Fibroblast of lung (primary cell): ENCODE results near the gene ATP5PB.

Source experiments
- EZH2 ChIP-seq: IDR thresholded peaks from 2 replicates; pipeline ENCODE4 v1.5.1; 2012; ENCODE audit warnings: low read length, control low read depth, mild to moderate bottlenecking; ENCODE audit errors: missing control alignments
- TF ChIP-seq, protein P1 (sequence below), 2 donors: IDR thresholded peaks in 1 of 2; conservative IDR thresholded peaks in 1 of 2; 1 replicate in 1 of 2; 2 replicates in 1 of 2; pipeline ENCODE4 v1.5.1; 2011 to 2012; ENCODE audit warnings: low read length in 2 of 2, control low read depth in 1 of 2, inconsistent platforms in 1 of 2, low read depth in 1 of 2, mild to moderate bottlenecking in 1 of 2

DNA sequence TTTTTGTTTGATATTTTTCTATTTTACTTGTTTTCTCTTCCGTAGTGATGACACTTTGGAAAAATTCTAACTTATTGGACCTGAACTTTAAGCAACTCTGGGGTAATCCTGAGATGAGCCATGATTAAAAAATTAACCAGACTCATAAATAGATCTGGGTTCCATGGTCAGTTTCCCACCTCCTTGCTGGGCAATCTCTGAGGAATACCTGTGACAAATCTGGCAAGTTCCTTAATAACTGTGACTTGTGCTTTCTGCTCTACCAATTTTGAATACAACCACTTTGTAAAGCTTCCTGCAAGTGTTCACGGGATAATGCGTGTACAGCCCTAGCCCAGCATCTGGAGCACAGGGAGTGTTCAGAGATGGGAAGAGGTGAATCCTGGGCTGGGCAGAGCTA, 25.0 kb upstream of the ATP5PB start:
- TF ChIP-seq, protein P1, sequence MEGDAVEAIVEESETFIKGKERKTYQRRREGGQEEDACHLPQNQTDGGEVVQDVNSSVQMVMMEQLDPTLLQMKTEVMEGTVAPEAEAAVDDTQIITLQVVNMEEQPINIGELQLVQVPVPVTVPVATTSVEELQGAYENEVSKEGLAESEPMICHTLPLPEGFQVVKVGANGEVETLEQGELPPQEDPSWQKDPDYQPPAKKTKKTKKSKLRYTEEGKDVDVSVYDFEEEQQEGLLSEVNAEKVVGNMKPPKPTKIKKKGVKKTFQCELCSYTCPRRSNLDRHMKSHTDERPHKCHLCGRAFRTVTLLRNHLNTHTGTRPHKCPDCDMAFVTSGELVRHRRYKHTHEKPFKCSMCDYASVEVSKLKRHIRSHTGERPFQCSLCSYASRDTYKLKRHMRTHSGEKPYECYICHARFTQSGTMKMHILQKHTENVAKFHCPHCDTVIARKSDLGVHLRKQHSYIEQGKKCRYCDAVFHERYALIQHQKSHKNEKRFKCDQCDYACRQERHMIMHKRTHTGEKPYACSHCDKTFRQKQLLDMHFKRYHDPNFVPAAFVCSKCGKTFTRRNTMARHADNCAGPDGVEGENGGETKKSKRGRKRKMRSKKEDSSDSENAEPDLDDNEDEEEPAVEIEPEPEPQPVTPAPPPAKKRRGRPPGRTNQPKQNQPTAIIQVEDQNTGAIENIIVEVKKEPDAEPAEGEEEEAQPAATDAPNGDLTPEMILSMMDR (conservative IDR thresholded peaks at IDR 0.05 in 1 of 2, IDR thresholded peaks at IDR 0.05 in 1 of 2; ENCODE audit: low read depth in 1 of 2, low read length in 2 of 2): no peak
- no peak for TF ChIP-seq EZH2
